Chondrocyte (in vitro differentiated cells): Measurements from ENCODE around the gene PRR5L. TPM values are rescaled to one million over a fixed set of nuclear protein-coding genes. Genes with fewer than 3 reads are reported as not detected.

Source experiments
- DNase-seq: peaks from one replicate; pipeline ENCODE4 v3.0.0; 2021; ENCODE audit warnings: mixed read lengths, low spot score
- H3K27ac Mint-ChIP-seq: one replicate; pipeline ENCODE4 v1.8.0; 2021; ENCODE audit warnings: mild to moderate bottlenecking, moderate library complexity, mixed read lengths; ENCODE audit not compliant: unreplicated experiment
- H3K27me3 Mint-ChIP-seq: 2 replicates; pipeline ENCODE4 v1.8.0; 2021; ENCODE audit warnings: low read depth, mixed read lengths
- H3K36me3 Mint-ChIP-seq: 2 replicates; pipeline ENCODE4 v1.8.0; 2021; ENCODE audit warnings: low read depth, mixed read lengths
- H3K4me1 Mint-ChIP-seq: 2 replicates; pipeline ENCODE4 v1.8.0; 2021; ENCODE audit warnings: low read depth, mild to moderate bottlenecking, mixed read lengths
- H3K4me3 Mint-ChIP-seq: one replicate; pipeline ENCODE4 v1.8.0; 2021; ENCODE audit warnings: mild to moderate bottlenecking, moderate library complexity, mixed read lengths; ENCODE audit not compliant: unreplicated experiment
- H3K9me3 Mint-ChIP-seq: 2 replicates; pipeline ENCODE4 v1.8.0; 2021; ENCODE audit warnings: low read depth, mixed read lengths
- total RNA-seq: library from RNA; stranded (reverse); gene quantifications from 3 replicates; pipeline ENCODE4 v1.2.1, GENCODE V29; 2021
- TF ChIP-seq, protein P1 (sequence below): fragments of 200-600 bp; sonication (generic); IDR thresholded peaks from 2 replicates; pipeline ENCODE4 v1.5.0; 2021; ENCODE audit warnings: antibody characterized with exemption, mild to moderate bottlenecking, moderate library complexity

The PRR5L gene
- total RNA-seq, 1 donor from 2014 or later: 50.7 TPM

DNA sequence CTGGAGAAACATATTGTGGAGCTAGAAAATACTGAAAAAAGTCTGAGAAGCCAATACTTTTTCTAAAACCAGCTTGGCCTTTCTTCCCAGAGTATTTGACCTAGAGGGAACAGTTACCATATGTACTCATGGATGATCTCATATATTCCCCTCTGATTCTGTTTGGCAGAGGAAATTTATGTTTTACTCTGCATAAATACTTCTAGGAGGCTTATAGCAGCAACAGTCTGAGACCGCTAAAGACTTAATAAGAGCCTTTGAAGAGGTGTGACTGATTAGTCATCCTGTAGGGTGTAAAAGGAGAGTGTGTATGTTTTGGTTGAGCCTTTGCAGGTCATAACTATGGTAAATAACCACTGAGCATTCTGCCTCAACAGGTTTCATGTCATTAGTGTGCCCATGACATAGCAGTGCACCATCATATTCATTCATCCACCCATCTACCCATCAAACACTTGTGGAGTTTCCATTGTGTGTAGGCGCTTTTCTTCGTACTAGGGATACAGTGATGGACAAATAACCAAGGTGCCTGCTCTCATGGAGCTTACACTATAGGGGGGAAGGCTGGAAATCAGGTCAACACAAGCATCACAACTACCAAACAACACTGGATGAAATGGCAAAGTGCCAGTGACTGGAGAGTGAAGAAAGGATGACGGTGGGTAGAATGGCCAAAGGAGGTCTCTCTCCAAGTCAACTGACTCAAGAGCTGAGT lies 169.5 kb downstream of the PRR5L start:
- no peak overlapping the region for H3K4me3 Mint-ChIP-seq
- no peaks in the 10 kb centered on the region for H3K27me3 Mint-ChIP-seq
- peak overlapping the region; percentile 75 for H3K27ac Mint-ChIP-seq
- peaks cover 2% of the 10 kb centered on the region for H3K9me3 Mint-ChIP-seq
- TF ChIP-seq, protein P1, sequence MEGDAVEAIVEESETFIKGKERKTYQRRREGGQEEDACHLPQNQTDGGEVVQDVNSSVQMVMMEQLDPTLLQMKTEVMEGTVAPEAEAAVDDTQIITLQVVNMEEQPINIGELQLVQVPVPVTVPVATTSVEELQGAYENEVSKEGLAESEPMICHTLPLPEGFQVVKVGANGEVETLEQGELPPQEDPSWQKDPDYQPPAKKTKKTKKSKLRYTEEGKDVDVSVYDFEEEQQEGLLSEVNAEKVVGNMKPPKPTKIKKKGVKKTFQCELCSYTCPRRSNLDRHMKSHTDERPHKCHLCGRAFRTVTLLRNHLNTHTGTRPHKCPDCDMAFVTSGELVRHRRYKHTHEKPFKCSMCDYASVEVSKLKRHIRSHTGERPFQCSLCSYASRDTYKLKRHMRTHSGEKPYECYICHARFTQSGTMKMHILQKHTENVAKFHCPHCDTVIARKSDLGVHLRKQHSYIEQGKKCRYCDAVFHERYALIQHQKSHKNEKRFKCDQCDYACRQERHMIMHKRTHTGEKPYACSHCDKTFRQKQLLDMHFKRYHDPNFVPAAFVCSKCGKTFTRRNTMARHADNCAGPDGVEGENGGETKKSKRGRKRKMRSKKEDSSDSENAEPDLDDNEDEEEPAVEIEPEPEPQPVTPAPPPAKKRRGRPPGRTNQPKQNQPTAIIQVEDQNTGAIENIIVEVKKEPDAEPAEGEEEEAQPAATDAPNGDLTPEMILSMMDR: no peak
- H3K36me3 Mint-ChIP-seq: peaks cover 23% of the 10 kb centered on the region
- DNase-seq: no peak
- peaks cover 63% of the 10 kb centered on the region for H3K4me1 Mint-ChIP-seq

DNA sequence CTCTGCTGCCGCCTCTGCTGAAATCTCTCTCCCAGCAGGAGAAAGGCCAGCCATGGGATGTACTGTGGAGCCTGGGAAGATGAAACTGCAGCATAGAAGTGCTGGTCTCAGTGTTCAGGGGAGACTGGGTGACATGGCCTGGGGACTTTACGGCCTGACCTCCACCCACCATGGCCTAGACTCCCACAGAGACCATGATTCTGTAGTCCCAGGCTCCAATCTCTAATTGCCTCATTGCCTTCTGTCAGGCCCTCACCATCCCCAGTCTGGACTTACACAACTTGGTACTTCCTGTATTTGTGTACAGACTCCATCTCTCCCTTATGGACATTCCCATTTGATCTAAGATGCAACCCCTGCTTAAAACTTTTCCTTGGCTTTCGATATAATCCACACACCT lies 170.9 kb downstream of the PRR5L start:
- Mint-ChIP-seq H3K4me1 (peaks cover 65% of the 10 kb centered on the region), H3K27ac (peak overlapping the region; percentile 53), H3K36me3 (peaks cover 20% of the 10 kb centered on the region), H3K9me3 (peaks cover 2% of the 10 kb centered on the region), H3K27me3 (no peaks in the 10 kb centered on the region), H3K4me3 (no peak overlapping the region)
- no peak for DNase-seq
- TF ChIP-seq, protein P1: no peak

DNA sequence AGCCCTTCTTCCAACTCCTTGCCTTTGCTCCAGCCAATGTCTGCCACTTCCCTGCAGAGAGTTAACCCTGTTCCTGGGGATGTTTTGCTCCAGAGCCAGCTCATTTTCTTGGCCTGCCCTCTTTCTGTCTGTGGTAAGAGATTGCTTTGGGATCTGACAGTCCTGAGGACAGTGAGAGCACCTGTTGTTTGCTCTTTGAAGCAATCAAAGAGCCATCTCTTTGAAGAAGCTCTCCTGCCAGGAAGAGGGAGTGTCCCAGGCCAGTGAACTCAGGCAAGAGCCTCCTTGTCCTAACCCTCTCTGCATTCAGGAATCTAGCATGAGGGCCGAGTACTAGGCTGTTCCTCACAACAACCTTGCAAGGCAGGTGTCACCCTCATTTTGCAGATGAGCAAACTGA lies 171.8 kb downstream of the PRR5L start:
- Mint-ChIP-seq H3K27me3 (no peaks in the 10 kb centered on the region), H3K9me3 (peaks cover 2% of the 10 kb centered on the region), H3K36me3 (peaks cover 15% of the 10 kb centered on the region), H3K27ac (peak overlapping the region; percentile 8), H3K4me1 (peaks cover 62% of the 10 kb centered on the region), H3K4me3 (no peak overlapping the region)
- TF ChIP-seq, protein P1: no peak
- DNase-seq: no peak

DNA sequence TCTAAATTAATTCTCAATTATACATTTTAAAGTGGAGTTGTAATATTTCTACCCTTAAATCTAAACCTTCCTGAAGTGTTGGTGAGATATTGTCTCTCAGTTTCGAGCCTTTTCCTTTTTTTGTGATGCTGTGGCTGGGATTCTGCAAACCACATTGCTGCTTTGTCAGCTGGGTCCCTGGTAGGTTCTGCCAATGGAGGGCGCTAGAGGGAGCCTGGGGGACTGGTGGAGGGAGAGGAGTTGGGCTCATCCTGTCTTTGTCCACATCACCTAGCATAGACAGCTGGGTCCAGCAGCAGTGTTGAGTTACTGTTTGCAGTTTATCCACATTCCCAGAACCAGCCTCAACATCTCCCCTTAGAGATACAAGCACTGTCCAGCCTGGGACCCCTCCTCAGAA lies 173.0 kb downstream of the PRR5L start:
- H3K4me1 Mint-ChIP-seq: peaks cover 51% of the 10 kb centered on the region

DNA sequence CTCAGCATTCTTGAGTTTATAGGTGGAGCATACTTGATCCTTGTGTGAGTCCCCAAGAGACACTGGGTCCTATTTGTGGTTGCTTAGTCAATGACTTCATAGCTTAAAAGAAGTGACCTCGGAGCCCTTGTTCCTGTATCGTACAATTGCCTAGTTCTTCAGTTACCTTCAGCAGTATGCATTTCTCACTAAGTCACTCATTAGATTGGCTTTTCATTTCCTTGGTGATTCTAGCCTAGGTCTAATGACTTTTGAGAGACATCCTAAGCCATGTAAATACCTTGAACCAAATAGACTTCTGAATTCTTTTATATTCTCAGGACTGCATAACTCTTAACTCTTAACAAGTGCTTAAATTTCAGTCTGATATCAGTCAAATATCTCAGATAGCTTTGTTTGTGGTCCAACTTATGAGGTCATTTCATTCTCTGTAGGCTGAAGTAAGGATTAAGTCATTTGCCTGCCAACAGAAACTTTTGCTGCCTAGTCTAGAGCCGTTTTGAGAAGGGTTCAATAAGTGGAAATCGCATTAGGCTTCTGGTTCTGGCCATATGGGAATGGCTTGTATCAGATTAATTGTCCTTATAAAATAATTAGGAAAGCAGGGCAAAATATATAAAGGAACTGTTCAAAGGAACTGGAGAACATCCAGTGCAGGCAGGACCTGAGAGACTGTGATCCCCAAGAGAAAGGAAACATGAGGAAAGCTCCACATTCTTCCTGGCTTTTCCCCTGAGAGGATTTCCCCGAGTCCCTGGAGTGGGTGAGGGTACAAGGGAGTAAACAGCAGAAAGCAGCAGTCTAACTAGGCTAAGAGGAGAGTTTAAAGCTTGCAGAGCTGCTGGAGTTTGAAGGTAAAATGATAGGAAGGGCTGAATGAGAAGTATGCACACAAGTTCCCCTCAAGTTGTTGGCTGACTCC lies 174.1 kb downstream of the PRR5L start:
- peak overlapping the region; percentile 78 for H3K27ac Mint-ChIP-seq
- no peaks in the 10 kb centered on the region for H3K27me3 Mint-ChIP-seq
- H3K4me1 Mint-ChIP-seq: peaks cover 40% of the 10 kb centered on the region
- no peak overlapping the region for H3K4me3 Mint-ChIP-seq
- peaks cover 2% of the 10 kb centered on the region for H3K9me3 Mint-ChIP-seq
- peaks cover 13% of the 10 kb centered on the region for H3K36me3 Mint-ChIP-seq
- no peak for DNase-seq
- TF ChIP-seq, protein P1: no peak

More for the DNA sequence above, 173.0 kb downstream of the PRR5L start:
- no peak overlapping the region for H3K4me3 Mint-ChIP-seq
- H3K27me3 Mint-ChIP-seq: no peaks in the 10 kb centered on the region
- peaks cover 2% of the 10 kb centered on the region for H3K9me3 Mint-ChIP-seq
- H3K36me3 Mint-ChIP-seq: peaks cover 13% of the 10 kb centered on the region
- peak overlapping the region; percentile 78 for H3K27ac Mint-ChIP-seq
- no peak for DNase-seq
- TF ChIP-seq, protein P1: peak; percentile 70
